OCI-LY7 (cell line): ENCODE measurements around the gene IQSEC2. TPM values are rescaled to one million over a fixed set of nuclear protein-coding genes. Genes with fewer than 3 reads are reported as not detected.

ENCODE experiments used
- BruUV-seq: library from RNA; stranded (reverse); fragments of 400-500 nt; replicated peaks from 2 replicates; lab custom pipeline; 2021; lab: Mats Ljungman, UMichigan
- CTCF ChIA-PET: fragments of 300-600 bp; sonication (Branson Sonifier 250); formaldehyde crosslinking; loops from one replicate; lab custom pipeline; 2022; ENCODE audit warnings: antibody characterized with exemption; ENCODE audit not compliant: unreplicated experiment; lab: Charles Lee
- POLR2A ChIA-PET: fragments of 300-600 bp; sonication (Branson Sonifier 250); formaldehyde crosslinking; loops from one replicate; lab custom pipeline; 2022; ENCODE audit warnings: antibody characterized with exemption; lab: Charles Lee
- DNase-seq: peaks from one replicate; pipeline ENCODE4 v3.0.0-alpha.2; 2015; ENCODE audit warnings: low spot score
- H2AFZ ChIP-seq: fragments of 200-600 bp; sonication (generic), shearing (Covaris generic); 2 replicates; pipeline ENCODE4 v1.6.1; 2014; ENCODE audit warnings: mild to moderate bottlenecking, antibody characterized with exemption, low read length, moderate library complexity
- H3K27ac ChIP-seq: fragments of 200-600 bp; sonication (generic); 2 replicates; pipeline ENCODE4 v1.5.1; 2014; ENCODE audit warnings: mixed run types, low read depth, mild to moderate bottlenecking, moderate library complexity, low read length, inconsistent platforms; ENCODE audit not compliant: poor library complexity, severe bottlenecking
- H3K36me3 ChIP-seq: fragments of 200-600 bp; sonication (generic); 2 replicates; pipeline ENCODE4 v1.6.1; 2014; ENCODE audit warnings: mild to moderate bottlenecking, antibody characterized with exemption, low read length, moderate library complexity, mixed read lengths; ENCODE audit not compliant: insufficient read depth
- H3K4me1 ChIP-seq: fragments of 200-600 bp; sonication (generic); 2 replicates; pipeline ENCODE4 v1.5.1; 2014; ENCODE audit warnings: mild to moderate bottlenecking, low read length; ENCODE audit not compliant: insufficient read depth, poor library complexity, severe bottlenecking
- H3K4me2 ChIP-seq: fragments of 200-600 bp; sonication (generic); 2 replicates; pipeline ENCODE4 v1.6.1; 2014; ENCODE audit warnings: mild to moderate bottlenecking, low read length
- H3K4me3 ChIP-seq: fragments of 200-600 bp; sonication (generic); 2 replicates; pipeline ENCODE4 v1.5.1; 2014; ENCODE audit warnings: mild to moderate bottlenecking, low read depth, low read length; ENCODE audit not compliant: poor library complexity, severe bottlenecking
- H3K79me2 ChIP-seq: fragments of 200-600 bp; sonication (generic); 2 replicates; pipeline ENCODE4 v1.6.1; 2016; ENCODE audit warnings: low read depth, mild to moderate bottlenecking, low read length, moderate library complexity, mixed read lengths; ENCODE audit not compliant: insufficient read depth
- H3K9me2 ChIP-seq: fragments of 200-600 bp; sonication (generic); 2 replicates; pipeline ENCODE4 v1.6.1; 2016; ENCODE audit warnings: mild to moderate bottlenecking, low read length, mixed read lengths; ENCODE audit not compliant: insufficient read depth
- H3K9me3 ChIP-seq: fragments of 200-600 bp; sonication (generic); 2 replicates; pipeline ENCODE4 v1.6.1; 2014; ENCODE audit warnings: mild to moderate bottlenecking, mixed run types, low read length, mixed read lengths
- H4K20me1 ChIP-seq: fragments of 200-600 bp; sonication (generic); 2 replicates; pipeline ENCODE4 v1.6.1; 2014; ENCODE audit warnings: mild to moderate bottlenecking, antibody characterized with exemption, low read length, moderate library complexity, mixed read lengths; ENCODE audit not compliant: insufficient read depth
- EZH2phosphoT487 ChIP-seq: fragments of 200-600 bp; sonication (generic); IDR thresholded peaks from 2 replicates; pipeline ENCODE4 v1.6.1; 2018; ENCODE audit warnings: low read depth, borderline replicate concordance, mild to moderate bottlenecking, mixed run types, antibody characterized with exemption, low read length, moderate library complexity, mixed read lengths
- intact Hi-C: fragments of 100-400 bp; cut with micrococcal nuclease; formaldehyde crosslinking; loops from one replicate; pipeline ENCODE4 v1.10.0; 2022; ENCODE audit not compliant: unreplicated experiment
- total RNA-seq, 2 experiments: library from RNA; depleted of rRNA in 1 of 2; stranded (reverse); fragments of >200 nt in 1 of 2; shearing (Covaris generic) in 1 of 2; gene quantifications; 2 replicates each; pipeline ENCODE4 v1.2.3, GENCODE V29; 2014 to 2022
- TF ChIP-seq, protein P1 (sequence below): fragments of 200-600 bp; sonication (generic); conservative IDR thresholded peaks from 2 replicates; pipeline ENCODE4 v1.5.1; 2014; ENCODE audit warnings: mild to moderate bottlenecking, antibody characterized with exemption, low read length, moderate library complexity, mixed read lengths

The IQSEC2 gene
- total RNA-seq, 2 experiments from 2014 or later = not detected

DNA sequence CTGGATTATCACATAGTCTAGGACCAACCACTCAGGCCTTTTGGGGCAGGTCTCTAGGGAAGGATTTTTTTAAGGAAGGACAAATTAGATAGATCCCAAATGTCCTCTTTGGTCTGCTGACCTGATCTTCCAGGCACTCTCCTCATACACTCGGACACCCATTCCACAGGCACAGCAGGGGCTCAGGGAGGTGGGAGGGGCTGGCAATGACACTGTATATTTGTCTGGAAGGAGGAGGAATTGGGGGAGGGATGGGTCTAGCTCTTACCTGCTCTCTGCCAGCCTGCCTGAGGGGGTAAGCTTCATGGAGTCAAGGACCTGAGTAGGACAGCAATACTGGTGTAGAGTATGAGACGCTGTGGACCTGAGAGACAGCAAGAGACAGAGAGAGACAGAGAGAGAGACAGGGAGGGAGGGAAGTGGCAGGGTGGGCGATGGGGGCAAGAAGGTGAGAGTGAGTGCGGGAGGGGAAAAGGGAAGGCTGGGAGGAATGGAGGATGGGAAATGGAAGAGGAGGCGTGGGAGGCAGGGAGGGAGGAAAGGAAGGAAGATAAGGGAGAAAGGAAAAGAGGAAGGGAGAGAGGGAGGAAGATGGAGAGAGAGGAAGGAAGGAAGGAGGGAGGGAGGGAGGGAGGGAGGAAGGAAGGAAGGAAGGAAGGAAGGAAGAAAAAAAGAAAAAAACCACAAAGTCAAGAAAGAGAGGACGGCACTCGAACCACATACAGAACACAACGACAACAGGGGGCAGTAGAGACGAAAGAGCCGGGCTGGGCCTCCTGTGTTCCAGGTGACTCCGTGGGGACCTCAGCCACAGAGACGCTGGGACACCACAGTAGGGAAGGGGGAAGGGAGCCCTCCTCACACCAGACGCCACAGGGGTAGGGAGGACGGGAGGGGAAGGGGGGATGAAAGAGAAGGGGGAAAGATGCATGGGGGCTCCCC is 1.8 kb downstream of the IQSEC2 start:
- BruUV-seq = no TSS peak
- Histone ChIP-seq H3K9me3 (no peaks in the 10 kb centered on the region), H3K9me2 (no peaks in the 10 kb centered on the region), H4K20me1 (no peaks in the 10 kb centered on the region), H3K4me1 (no peaks in the 10 kb centered on the region), H3K27ac (no peak overlapping the region), H2AFZ (no peak overlapping the region), H3K4me3 (no peak overlapping the region), H3K36me3 (no peaks in the 10 kb centered on the region), H3K4me2 (no peak overlapping the region), H3K79me2 (no peaks in the 10 kb centered on the region)
- DNase-seq = no peak
- POLR2A ChIA-PET = no interaction called here
- no peak for TF ChIP-seq EZH2phosphoT487
- CTCF ChIA-PET = no interaction called here
- intact Hi-C loops = no loop called here

DNA sequence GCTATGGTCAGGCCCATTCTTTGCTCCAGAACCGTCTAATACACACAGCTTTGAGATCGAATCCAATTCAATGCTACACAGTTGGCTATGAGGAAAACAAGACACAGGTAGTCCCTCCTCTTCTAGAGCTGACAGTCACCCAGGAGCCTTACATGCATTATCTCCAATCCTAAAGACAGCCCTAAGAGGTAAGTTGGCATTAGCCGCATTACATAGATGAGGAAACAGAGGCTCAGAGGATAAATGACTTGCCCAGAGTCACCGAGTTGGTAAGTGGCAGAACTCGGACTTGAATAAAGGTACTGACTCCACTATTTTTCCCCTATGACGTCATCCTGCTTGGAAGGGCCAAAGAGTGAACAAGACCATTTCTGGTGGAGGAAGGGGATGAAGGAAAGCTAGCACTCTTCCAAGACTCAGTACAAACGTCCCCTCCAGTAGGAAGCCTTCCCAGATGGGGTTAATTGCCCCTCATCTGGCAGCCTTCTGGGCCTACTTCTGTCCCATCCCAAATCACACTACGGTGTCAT is 8.5 kb downstream of the IQSEC2 start:
- H3K9me2 ChIP-seq = no peaks in the 10 kb centered on the region
- intact Hi-C loops = no loop called here
- no peaks in the 10 kb centered on the region for H4K20me1 ChIP-seq
- TF ChIP-seq, protein P1, sequence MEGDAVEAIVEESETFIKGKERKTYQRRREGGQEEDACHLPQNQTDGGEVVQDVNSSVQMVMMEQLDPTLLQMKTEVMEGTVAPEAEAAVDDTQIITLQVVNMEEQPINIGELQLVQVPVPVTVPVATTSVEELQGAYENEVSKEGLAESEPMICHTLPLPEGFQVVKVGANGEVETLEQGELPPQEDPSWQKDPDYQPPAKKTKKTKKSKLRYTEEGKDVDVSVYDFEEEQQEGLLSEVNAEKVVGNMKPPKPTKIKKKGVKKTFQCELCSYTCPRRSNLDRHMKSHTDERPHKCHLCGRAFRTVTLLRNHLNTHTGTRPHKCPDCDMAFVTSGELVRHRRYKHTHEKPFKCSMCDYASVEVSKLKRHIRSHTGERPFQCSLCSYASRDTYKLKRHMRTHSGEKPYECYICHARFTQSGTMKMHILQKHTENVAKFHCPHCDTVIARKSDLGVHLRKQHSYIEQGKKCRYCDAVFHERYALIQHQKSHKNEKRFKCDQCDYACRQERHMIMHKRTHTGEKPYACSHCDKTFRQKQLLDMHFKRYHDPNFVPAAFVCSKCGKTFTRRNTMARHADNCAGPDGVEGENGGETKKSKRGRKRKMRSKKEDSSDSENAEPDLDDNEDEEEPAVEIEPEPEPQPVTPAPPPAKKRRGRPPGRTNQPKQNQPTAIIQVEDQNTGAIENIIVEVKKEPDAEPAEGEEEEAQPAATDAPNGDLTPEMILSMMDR = no peak
- no peak for TF ChIP-seq EZH2phosphoT487
- no peak overlapping the region for H3K27ac ChIP-seq
- no peak overlapping the region for H3K4me2 ChIP-seq
- no TSS peak for BruUV-seq
- no peak overlapping the region for H3K4me3 ChIP-seq
- no peak overlapping the region for H2AFZ ChIP-seq
- no peaks in the 10 kb centered on the region for H3K79me2 ChIP-seq
- DNase-seq = no peak
- no peaks in the 10 kb centered on the region for H3K9me3 ChIP-seq
- H3K36me3 ChIP-seq = no peaks in the 10 kb centered on the region
- H3K4me1 ChIP-seq = no peaks in the 10 kb centered on the region
- POLR2A ChIA-PET = interaction anchor here (1.0 kb wide), 1 partner anchor 9 kb away, joined by 4 read pairs; no protein-coding TSS in a partner anchor
- CTCF ChIA-PET = no interaction called here

DNA sequence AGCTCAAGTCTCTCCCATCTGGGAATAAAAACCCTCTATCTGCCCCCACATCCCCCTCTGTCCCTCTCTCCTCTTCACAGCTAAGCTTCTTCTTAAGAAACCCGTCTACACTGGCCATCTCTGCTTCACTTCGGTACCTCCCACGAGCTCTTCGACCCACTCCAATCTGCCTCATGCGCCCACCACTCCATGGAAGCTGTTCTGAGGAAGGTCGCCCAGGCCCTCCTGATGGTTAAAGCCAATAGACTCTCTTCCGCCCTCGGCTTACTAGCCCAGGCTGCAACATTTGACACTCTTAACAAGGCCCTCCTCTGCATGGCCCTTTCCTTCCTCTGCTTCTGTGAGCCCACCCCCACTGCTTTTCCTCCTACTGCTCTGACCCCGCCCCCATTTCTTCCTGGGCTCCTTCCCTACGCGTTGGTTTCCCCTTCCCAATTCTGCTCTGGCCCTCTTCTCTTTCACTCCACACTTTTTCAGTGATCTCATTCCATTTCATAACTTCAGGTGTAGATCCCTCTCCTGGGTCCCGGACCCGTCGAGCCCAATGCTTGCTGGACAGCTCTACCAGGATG is 11.8 kb downstream of the IQSEC2 start:
- Histone ChIP-seq H3K4me2 (no peak overlapping the region), H3K79me2 (no peaks in the 10 kb centered on the region), H3K9me3 (no peaks in the 10 kb centered on the region), H4K20me1 (no peaks in the 10 kb centered on the region), H2AFZ (no peak overlapping the region), H3K9me2 (no peaks in the 10 kb centered on the region), H3K4me1 (no peaks in the 10 kb centered on the region), H3K27ac (no peak overlapping the region), H3K36me3 (no peaks in the 10 kb centered on the region), H3K4me3 (no peak overlapping the region)
- ChIA-PET CTCF (no interaction called here), POLR2A (no interaction called here)
- intact Hi-C loops = no loop called here
- no TSS peak for BruUV-seq
- TF ChIP-seq, protein P1 = no peak
- no peak for TF ChIP-seq EZH2phosphoT487
- DNase-seq = no peak
